HEK293T (cell line): ENCODE results near the gene NDUFA3.

Source experiments
- ARNT ChIP-seq: fragments of 450-650 bp; IDR thresholded peaks from 2 replicates; pipeline ENCODE4 v1.6.1; 2017; ENCODE audit warnings: mild to moderate bottlenecking
- BHLHE40 ChIP-seq: fragments of 450-650 bp; IDR thresholded peaks from 2 replicates; pipeline ENCODE4 v1.6.1; 2016; ENCODE audit warnings: mild to moderate bottlenecking, moderate library complexity, borderline replicate concordance
- CTBP1 ChIP-seq: fragments of 450-650 bp; IDR thresholded peaks from 2 replicates; pipeline ENCODE4 v1.6.1; 2016; ENCODE audit warnings: borderline replicate concordance
- FOXA1 ChIP-seq: fragments of 450-650 bp; IDR thresholded peaks from 2 replicates; pipeline ENCODE4 v1.6.1; 2016; ENCODE audit warnings: mild to moderate bottlenecking
- FOXK2 ChIP-seq: fragments of 450-650 bp; IDR thresholded peaks from 2 replicates; pipeline ENCODE4 v1.6.1; 2016; ENCODE audit warnings: mild to moderate bottlenecking
- FOXM1 ChIP-seq: fragments of 450-650 bp; IDR thresholded peaks from 2 replicates; pipeline ENCODE4 v1.6.1; 2017; ENCODE audit warnings: mild to moderate bottlenecking, borderline replicate concordance
- NFRKB ChIP-seq: fragments of 450-650 bp; IDR thresholded peaks from 2 replicates; pipeline ENCODE4 v1.6.1; 2016; ENCODE audit warnings: mild to moderate bottlenecking, moderate library complexity
- SP1 ChIP-seq: fragments of 450-650 bp; IDR thresholded peaks from 2 replicates; pipeline ENCODE4 v1.6.1; 2017
- TARDBP ChIP-seq: fragments of 450-650 bp; IDR thresholded peaks from 2 replicates; pipeline ENCODE4 v1.6.1; 2016
- ZNF384 ChIP-seq: fragments of 450-650 bp; IDR thresholded peaks from 2 replicates; pipeline ENCODE4 v1.6.1; 2016

GRCh38 chr19:54077334-54077733, 25.3 kb upstream of the NDUFA3 start:
- no peak for TF ChIP-seq FOXM1
- no peak for TF ChIP-seq TARDBP
- no peak for TF ChIP-seq ARNT
- TF ChIP-seq FOXA1, result no peak
- no peak for TF ChIP-seq BHLHE40
- no peak for TF ChIP-seq ZNF384
- TF ChIP-seq SP1, result no peak
- no peak for TF ChIP-seq CTBP1
- no peak for TF ChIP-seq FOXK2
- no peak for TF ChIP-seq NFRKB
